Measurements from ENCODE around the gene LRRC8A.
"Not testable (repeated sequence)": the region's sequence is repeated elsewhere in the genome, so short reads cannot be mapped to it uniquely, and the experiment has no call there.

The LRRC8A gene

DNA sequence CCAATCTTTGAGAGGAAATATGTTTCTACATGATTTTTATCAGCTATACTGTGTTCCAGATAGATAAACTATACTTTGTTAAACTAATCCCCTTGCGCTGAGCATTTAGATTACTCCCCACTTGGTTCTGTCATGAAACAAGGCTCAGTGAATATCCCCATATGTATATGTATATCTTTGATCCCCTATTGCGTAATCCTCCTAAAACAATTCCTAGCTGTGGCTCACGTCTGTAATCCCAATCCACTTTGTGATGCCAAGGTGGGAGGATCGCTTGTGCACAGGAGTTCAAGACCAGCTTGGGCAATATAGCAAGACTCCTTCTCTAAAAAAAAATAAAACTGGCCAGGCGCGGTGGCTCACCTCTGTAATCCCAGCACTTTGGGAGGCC is 41.6 kb downstream of the LRRC8A start:
- DNase-seq = no peak

DNA sequence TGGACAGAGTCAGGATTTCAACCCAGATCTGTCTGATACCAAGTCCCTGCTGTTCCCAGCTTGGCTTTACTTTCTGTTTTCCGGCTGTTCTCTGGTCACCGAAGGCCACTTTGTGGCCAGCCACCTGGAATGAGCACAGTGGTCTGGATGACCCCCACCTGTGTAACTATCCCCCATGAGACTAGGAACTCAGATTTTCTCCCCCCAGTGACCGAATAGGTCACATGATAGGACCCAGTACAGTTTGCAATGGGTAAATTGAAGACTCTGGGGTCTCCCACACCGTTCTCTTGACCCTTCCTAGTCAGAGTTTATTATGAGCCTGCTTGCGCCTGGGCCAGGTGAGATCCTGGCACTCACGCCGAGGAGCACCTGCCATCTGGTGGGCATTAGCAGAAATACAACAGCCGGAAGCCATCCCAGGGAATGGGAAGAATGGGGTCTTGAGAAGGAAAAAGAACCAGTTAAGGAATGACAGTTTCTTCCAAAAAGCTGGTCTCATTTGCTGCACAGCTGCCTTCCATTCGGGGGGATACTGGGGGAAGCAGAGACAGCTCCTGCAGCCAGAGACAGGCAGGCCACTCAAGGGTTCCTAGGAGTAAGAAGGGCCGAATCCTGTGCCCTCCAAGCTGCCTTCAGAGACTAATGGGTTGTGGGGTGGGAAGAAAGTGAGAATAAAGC is 45.9 kb downstream of the LRRC8A start:
- DNase-seq = peak; percentile 36

DNA sequence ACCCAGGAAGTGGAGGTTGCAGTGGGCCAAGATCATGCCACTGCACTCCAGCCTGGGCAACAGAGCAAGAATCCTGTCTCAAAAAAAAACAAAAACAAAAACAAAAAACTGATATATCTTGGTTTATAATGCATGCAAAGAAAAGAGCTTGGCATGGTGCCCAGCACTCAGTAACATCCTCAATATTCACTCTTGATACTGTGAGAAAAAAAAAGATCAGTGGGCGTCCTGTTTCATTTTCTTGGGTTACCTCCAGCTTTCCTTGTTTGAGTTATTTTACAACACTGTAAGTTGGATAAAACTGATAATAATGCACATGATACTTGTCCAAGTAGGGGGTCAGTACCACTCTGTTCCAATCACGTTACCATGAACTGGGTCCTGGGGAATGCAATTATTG is 46.7 kb downstream of the LRRC8A start:
- no peak for DNase-seq

DNA sequence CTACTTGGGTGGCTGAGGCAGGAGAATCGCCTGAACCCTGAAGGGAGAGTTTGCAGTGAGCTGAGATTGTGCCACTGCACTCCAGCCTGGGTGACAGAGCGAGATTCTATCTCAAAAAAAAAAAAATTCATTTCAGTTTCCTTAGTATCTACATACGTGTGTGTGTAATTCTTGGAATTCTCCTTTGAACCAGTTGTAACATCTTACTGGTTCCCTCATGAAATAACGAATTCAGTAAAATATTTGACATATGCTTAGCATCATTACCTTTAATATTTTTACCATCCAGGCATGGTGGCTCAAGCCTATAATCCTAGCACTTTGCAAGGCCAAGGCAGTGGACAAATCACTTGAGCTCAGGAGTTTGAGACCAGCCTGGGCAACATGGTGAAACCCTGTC is 47.6 kb downstream of the LRRC8A start:
- no peak for DNase-seq

DNA sequence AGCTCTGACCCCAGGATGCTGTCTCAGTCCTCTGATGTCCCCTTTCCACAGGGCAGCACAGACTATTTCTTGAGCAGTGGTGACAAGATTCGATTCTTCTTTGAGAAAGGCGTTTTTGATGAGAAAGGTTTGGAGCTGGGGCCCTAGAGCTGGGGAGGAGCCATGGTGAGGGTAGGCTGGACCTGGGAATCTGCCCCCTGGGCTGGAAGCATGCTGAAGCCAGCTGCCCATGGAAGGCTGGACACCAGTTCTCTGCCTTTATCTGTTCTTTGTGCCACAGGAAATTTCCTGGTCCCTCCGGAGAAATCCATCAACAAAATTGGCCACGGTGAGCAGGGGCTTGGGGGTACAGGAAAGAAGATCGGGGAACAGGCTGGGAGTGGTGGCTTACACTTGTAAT is 51.8 kb downstream of the LRRC8A start:
- DNase-seq = no peak

DNA sequence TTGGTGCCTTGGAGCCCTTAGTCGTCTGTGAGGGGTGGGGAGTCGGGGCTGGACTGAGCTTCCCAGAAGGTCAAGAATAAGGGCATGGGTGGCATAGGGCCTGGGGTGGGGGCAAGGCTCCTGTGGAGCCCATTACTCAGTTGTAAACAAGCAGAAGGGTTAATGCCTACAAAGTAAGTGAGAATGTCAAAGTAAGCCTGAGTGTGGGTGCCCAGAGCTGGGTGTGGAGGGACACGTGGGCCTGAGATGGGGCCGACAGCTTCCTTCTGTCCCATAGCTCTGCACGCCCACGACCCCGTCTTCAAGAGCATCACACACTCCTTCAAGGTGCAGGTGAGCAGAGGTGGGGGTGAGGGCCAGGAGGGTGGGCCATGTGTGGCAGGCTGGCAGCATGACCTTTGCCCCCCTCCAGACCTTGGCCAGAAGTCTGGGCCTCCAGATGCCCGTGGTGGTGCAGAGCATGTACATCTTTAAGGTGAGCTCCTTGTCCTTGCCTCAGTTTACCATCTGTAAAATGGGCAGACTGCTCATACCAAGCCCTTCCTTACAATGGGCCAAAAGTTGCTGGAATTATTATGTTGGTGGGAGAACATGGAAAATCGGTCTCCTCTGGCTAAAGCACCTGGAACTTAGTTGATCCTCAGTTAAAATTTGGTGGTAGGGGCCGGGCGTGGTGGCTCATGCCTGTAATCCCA is 54.4 kb downstream of the LRRC8A start:
- DNase-seq = no peak

DNA sequence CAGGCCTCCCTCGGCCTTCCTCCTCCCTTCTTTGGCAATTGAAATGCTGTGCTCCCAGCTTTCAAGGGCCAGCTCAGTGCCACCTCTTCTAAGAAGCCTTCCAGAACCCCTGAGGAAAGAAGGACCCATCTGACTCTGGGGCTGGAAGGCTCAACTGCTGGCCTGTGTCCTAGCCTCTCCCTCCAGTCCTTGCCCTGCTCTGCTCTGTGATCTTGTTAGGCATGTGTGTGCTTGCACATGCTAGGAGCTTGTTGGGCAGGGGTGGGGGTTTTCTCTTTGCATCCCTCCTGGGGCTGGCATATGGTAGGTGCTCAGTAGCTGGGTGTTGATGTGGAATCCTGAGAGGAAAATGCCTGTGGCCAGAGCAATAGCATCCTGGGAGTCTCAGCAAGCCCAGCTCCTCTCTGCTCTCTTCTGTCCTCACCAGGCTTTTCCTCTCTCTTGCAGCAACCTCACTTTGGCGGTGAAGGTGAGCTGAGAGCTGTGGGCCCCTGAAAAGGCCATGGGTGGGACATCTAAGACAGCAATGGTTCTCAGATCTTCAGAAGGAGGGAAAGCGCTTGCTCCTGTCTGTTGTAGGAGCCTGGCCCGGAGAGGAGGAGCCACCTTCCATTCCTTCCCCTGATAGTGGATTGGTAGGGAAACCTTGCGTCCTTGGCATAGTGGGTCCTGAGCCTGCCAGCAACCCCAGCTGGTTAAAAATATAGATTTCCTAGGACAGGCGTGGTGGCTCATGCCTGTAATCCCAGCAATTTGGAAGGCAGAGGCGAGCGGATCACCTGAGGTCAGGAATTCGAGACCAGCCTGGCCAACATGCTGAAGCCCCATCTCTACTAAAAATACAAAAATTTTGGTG is 55.6 kb downstream of the LRRC8A start:
- DNase-seq = no peak

DNA sequence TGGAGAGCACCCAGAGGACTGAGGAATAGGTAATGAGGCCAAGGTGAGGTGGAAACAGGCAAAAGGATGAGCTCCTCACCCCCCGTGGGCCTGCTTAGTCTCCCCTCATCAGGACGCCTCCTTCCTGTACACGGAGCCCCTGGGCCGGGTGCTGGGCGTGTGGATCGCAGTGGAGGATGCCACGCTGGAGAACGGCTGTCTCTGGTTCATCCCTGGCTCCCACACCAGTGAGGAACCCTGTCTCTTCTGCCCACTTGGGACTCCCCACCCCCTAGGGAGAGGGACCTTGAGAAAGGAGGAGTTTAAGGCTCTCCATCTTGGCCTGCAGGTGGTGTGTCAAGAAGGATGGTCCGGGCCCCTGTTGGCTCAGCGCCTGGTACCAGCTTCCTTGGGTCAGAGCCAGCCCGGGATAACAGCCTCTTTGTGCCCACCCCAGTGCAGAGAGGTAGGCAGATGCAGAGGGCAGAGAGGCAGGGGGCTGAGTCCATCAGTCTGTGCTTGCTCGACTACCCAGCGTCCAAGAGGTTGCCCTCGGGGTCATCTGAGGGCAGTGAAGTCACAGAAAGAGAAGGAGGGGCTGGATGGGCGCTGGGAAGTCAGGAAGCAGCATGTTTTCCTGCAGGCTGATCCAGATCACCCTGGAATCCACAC is 58.5 kb downstream of the LRRC8A start:
- DNase-seq = no peak

DNA sequence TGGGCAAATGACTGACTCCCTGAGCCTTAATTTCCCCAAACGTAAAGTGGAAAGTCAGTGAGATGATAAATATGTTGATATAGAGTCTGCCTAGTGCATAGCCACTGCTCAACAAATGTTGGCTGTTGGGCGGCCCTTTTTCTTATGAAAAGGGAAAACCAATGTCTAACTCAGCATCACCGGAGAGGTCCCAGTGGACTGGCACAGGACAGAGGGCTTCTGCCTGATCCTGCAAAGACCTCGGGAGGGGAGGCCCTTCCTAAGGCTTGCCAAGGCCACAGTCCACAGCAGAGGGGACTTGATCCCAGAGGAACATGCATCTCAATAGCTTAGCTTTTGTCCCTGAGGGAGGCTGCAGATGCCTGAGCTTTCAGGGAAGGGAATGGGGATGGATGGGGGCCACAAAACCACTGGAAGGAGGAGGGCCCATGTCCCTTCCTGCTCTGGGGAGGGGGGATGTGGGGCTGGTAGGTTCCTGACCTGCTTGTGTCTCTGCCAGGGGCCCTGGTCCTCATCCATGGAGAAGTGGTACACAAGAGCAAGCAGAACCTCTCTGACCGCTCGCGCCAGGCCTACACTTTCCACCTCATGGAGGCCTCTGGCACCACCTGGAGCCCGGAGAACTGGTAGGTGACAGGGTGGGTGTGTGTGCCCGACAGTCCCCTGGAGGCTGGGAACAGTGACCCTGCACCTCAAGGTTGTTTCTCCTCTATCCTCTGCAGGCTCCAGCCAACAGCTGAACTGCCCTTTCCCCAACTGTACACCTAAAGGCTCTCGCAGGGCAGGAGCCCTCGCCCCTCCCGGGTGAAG is 59.2 kb downstream of the LRRC8A start:
- DNase-seq = no peak

DNA sequence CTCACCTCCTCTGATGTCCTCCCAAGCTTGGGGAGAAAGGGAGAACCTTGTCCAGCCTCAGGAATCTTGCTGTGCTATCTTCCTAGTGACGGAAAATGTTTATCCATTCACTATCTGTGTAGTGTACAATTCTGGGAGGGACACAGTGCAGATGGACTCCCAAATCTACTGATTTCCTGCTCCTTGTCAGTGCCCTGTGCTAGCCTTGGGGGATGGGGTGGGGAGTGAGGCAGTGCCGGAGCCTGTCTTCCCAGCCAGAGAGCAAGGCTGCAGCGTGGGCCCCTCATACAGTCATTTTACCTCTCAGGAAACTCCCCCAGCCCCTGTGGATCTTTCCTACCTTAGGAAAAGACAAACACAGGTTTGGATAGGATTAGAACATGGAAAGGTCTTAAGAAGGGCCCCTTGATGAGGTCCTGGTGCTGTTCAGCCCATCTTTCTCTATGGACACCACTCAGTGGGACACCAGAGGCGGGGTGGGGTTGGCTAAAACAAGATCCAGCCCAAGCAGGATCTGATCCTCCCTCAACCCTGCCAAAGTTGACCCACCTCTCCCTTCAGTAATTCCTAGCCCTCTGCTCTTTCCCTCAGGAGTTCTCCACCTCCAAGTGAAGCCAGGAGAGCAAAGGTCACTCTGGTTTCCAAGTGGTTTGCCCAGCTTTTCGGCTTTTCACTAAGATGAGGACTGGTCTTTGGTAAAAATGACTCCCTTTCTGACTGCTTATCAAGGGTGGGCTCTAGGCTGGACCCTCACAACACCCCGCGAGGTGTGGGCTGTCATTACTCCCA is 62.1 kb downstream of the LRRC8A start:
- no peak for DNase-seq

DNA sequence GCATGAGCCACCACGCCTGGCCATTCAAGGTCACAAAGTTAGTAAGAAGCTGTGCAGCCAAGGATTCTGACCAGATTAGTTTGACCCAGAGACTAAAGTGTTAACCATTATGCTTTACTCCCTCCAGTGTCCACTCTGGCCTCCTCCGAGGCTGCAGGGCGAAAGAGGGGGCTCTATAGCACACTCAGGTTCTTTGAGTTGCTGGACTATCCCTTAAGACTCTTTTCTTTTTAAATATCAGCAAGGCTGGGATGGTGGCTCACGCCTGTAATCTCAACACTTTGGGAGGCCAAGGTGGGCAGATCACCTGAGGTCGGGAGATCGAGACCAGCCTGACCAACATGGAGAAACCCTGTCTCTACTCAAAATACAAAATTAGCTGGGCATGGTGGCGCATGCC is 63.0 kb downstream of the LRRC8A start:
- DNase-seq = not testable (repeated sequence)

DNA sequence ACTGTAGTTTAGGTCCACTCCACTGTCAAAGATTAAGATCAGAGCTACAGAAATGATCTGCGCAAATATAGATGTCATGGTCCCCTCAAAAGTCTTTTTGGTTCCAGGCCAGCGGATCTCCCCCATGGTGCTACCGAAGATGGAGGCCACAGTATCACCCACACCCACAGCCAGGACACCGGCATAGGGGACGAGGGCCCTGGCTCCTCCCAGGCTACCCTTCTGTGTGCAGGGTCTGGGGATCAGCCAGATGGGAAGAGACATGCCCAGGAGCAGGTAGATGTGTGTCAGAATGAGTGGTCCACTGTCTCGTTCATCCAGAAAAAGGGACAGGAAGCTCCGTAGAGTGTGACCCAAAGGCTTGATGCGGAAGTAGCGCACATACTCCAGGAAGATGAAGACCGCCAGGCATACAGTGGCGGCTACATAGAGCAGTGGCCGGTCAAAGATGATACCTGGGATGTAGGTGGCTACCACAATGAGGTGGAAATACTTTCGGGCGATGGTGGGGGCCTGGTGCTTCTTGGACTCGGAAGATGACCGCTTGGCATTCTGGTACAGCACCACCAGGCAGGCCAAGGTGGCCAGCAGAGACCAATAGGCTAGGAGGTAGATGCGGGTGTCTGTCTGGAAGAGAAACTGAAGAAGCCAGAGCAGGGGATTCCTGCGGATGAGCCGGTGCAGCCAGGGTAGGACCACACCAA is 64.0 kb downstream of the LRRC8A start:
- DNase-seq = no peak

DNA sequence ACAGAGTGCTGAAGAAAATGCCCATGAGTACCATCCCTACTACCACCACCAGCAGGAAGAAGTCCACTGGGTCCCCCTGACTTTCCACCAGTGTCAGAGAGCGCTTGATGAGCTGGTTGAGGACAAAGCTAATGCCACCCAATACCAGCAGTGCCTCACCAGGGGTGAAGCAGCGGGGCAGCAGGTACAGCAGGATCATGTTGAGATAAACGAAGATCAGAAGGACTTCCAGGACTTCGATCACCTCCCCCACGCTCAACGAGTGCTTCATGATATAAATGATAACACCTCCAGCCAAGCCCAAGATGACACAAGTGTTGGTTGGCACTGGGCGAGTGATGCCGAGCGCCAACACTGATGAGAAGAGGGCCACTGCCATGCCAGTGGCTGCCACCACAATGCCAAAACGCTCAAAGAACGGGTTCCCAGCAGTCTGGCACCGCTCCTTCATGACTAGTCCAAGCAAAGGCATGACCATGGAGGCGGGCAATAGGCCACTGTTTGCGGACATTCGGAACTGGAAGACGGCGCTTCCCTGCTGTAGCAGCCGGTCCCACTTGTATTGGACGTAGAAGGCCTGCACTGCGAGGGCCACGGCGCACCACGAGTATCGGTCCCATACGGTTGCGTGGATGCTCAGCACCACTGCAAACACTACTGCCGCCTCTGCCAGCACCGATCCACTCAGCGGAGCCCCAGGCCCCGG is 64.8 kb downstream of the LRRC8A start:
- peak; percentile 38 for DNase-seq

DNA sequence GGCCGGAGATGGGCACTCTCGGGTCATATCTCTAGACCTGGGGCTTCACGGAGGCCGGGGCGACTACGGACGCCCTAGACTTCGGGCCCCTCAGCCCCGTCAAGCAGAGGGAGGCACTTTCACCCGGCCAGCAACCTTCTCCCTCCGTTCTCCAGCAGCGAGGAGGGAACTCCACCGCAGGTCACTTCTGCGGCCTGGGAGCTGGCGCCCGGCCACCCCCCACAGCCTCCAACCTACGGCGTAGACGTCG is 65.3 kb downstream of the LRRC8A start:
- DNase-seq = no peak

DNA sequence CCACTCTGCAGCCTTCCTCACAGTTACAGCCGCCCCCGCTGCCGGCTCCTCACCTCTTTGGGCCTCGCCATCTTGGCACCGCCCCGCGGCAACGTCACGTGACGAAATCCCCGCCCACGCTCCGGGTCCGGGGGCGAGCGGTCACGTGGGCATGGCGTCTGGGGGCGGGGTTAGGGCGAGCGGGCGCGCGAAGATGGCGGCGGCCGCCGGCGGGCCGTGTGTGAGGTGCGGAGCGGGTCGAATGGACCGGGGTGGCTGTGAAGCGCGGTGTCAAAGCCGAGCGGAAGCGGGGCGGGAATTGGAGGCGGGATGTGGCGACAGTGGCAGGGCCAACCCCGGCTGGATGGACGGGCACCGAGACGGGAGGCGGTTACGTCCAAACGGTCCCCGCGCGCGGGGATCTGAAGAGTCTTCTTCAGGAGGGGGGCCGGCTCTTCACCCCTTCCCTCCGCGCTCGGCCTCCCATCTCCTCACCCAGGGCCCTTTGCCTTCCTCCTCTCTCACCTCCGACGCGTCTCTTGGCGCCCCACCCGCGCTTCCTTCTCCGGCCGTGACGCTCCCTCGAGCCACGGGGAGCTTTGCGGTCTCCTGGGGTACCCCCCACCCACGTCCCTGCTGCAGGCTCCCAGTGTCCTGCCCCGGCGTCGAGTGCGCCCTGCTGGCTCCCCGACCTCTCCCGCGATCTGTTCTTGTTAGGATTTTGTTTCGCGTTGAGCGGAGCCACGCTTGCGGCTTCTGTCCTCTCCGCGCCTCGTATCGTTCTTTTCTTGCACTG is 65.8 kb downstream of the LRRC8A start, which contains the start of the genes DOLK and NUP188:
Gene DOLK (minus strand): TSS at position 77 of the 775 bp plus-strand sequence. CDS start 300 bp downstream, outside the sequence.
Gene NUP188 (plus strand): TSS at position 173 of the 775 bp plus-strand sequence. CDS start 21 bp downstream, at position 194.
- DNase-seq = peak; percentile 74

DNA sequence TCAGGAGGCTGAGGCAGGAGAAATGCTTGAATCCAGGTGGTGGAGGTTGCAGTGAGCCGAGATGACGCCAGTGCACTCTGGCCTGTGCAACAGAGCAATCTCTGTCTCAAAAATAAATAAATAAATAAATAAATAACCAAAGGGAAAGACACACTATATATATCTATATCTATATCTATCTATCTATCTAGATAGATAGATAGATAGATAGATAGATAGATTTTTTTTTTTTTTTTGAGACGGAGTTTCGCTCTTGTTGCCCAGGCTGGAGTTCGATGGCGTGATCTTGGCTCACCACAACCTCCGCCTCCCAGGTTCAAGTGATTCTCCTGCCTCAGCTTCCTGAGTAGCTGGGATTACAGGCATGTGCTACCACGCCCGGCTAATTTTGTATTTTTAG is 79.5 kb downstream of the LRRC8A start:
- DNase-seq = not testable (repeated sequence)
